ENCODE results near the gene GRID2. TPM values are rescaled to one million over a fixed set of nuclear protein-coding genes. Genes with fewer than 3 reads are reported as not detected.

GRID2 gene
- total RNA-seq, 1 donor from 2014 or later = 0.17 TPM

GRCh38 chr4:92641409-92641808, 337.6 kb downstream of the GRID2 start:
- Histone ChIP-seq H3K36me3 (no peaks in the 10 kb centered on the region), H3K9ac (no peak overlapping the region), H4K20me1 (ENCODE audit: low read depth) (no peaks in the 10 kb centered on the region), H3K4me2 (no peak overlapping the region), H3K27me3 (no peaks in the 10 kb centered on the region), H3F3A (ENCODE audit: low read depth) (no peaks in the 10 kb centered on the region), H3K27ac (no peak overlapping the region), H3K4me1 (no peaks in the 10 kb centered on the region), H3K4me3 (no peak overlapping the region), H3K79me2 (ENCODE audit: low read depth) (no peaks in the 10 kb centered on the region), H3K9me3 (ENCODE audit: low read depth) (no peaks in the 10 kb centered on the region), H2AFZ (replicated peaks) (no peak overlapping the region)
- Mint-ChIP-seq H3K27me3 (ENCODE audit: insufficient read depth, low read depth) (no peaks in the 10 kb centered on the region), H3K27ac (no peak overlapping the region), H3K4me1 (no peaks in the 10 kb centered on the region), H3K4me3 (no peak overlapping the region), H3K9me3 (no peaks in the 10 kb centered on the region), H3K36me3 (no peaks in the 10 kb centered on the region)
- no peak for DNase-seq (ENCODE audit: low spot score)
- no peak for TF ChIP-seq EZH2phosphoT487 (IDR thresholded peaks at IDR 0.05)

- H3K27ac ChIP-seq = no peak overlapping the region
- no peaks in the 10 kb centered on the region for H3K79me2 ChIP-seq (ENCODE audit: low read depth)
- no peaks in the 10 kb centered on the region for H3K9me3 ChIP-seq (ENCODE audit: low read depth)
- Mint-ChIP-seq H3K27me3 (ENCODE audit: insufficient read depth, low read depth) (no peaks in the 10 kb centered on the region), H3K36me3 (no peaks in the 10 kb centered on the region), H3K4me1 (no peaks in the 10 kb centered on the region), H3K27ac (no peak overlapping the region), H3K9me3 (no peaks in the 10 kb centered on the region), H3K4me3 (no peak overlapping the region)
- no peak for DNase-seq (ENCODE audit: low spot score)
- no peaks in the 10 kb centered on the region for H3F3A ChIP-seq (ENCODE audit: low read depth)
- H3K4me3 ChIP-seq = no peak overlapping the region
- no peak overlapping the region for H3K4me2 ChIP-seq
- H3K27me3 ChIP-seq = no peaks in the 10 kb centered on the region
- TF ChIP-seq CTCF (IDR thresholded peaks at IDR 0.05) (no peak), EZH2phosphoT487 (IDR thresholded peaks at IDR 0.05) (no peak), EZH2 (IDR thresholded peaks at IDR 0.05) (no peak)
- H4K20me1 ChIP-seq (ENCODE audit: low read depth) = no peaks in the 10 kb centered on the region
- H3K9ac ChIP-seq = no peak overlapping the region
- no peaks in the 10 kb centered on the region for H3K36me3 ChIP-seq
- H2AFZ ChIP-seq (replicated peaks) = no peak overlapping the region
- no peaks in the 10 kb centered on the region for H3K4me1 ChIP-seq
Measured at GRCh38 chr4:92646826-92647225, 343.1 kb downstream of the GRID2 start.

- no peaks in the 10 kb centered on the region for H3K4me1 Mint-ChIP-seq
Measured at GRCh38 chr4:92651536-92651935, 347.8 kb downstream of the GRID2 start.

More at GRCh38 chr4:92651536-92651935, 347.8 kb downstream of the GRID2 start:
- Histone ChIP-seq H3K4me1 (no peaks in the 10 kb centered on the region), H2AFZ (replicated peaks) (no peak overlapping the region), H3K27me3 (no peaks in the 10 kb centered on the region), H3K36me3 (no peaks in the 10 kb centered on the region), H3K9ac (no peak overlapping the region), H3K4me3 (no peak overlapping the region), H3K9me3 (ENCODE audit: low read depth) (no peaks in the 10 kb centered on the region), H4K20me1 (ENCODE audit: low read depth) (no peaks in the 10 kb centered on the region), H3K4me2 (no peak overlapping the region), H3K27ac (no peak overlapping the region), H3K79me2 (ENCODE audit: low read depth) (no peaks in the 10 kb centered on the region), H3F3A (ENCODE audit: low read depth) (no peaks in the 10 kb centered on the region)
- Mint-ChIP-seq H3K27ac (no peak overlapping the region), H3K9me3 (peaks cover 2% of the 10 kb centered on the region), H3K36me3 (no peaks in the 10 kb centered on the region), H3K27me3 (ENCODE audit: insufficient read depth, low read depth) (peaks cover 2% of the 10 kb centered on the region), H3K4me3 (no peak overlapping the region)
- TF ChIP-seq EZH2phosphoT487 (IDR thresholded peaks at IDR 0.05) (no peak), CTCF (IDR thresholded peaks at IDR 0.05) (no peak), EZH2 (IDR thresholded peaks at IDR 0.05) (no peak)
- no peak for DNase-seq (ENCODE audit: low spot score)
